Kidney epithelial cell (primary cell): Measurements from ENCODE around the gene AGBL4. TPM values are rescaled to one million over a fixed set of nuclear protein-coding genes. Genes with fewer than 3 reads are reported as not detected.

Source experiments
- DNase-seq: peaks from one replicate; pipeline ENCODE4 v3.0.0-alpha.2; 2010; ENCODE audit warnings: low read depth
- H3K27me3 ChIP-seq: 2 replicates; pipeline ENCODE4 v1.6.0; 2011; ENCODE audit warnings: low read length; ENCODE audit not compliant: control insufficient read depth, insufficient read depth
- H3K36me3 ChIP-seq: 2 replicates; pipeline ENCODE4 v1.5.1; 2011; ENCODE audit warnings: low read length; ENCODE audit not compliant: control insufficient read depth, insufficient read depth
- H3K4me3 ChIP-seq: 2 replicates; pipeline ENCODE4 v1.5.1; 2011; ENCODE audit warnings: low read depth, mild to moderate bottlenecking, control low read depth, low read length
- total RNA-seq: library from RNA; depleted of rRNA; stranded (reverse); fragments of >200 nt; gene quantifications from 2 replicates; pipeline ENCODE4 v1.2.3, GENCODE V29; 2015
- TF ChIP-seq, protein P1 (sequence below): IDR thresholded peaks from 2 replicates; pipeline ENCODE4 v1.5.1; 2011; ENCODE audit warnings: mild to moderate bottlenecking, moderate library complexity, low read length, control low read depth, inconsistent platforms; ENCODE audit not compliant: insufficient read depth, poor library complexity, severe bottlenecking

Gene AGBL4
- total RNA-seq, 1 donor from 2014 or later: not detected

DNA sequence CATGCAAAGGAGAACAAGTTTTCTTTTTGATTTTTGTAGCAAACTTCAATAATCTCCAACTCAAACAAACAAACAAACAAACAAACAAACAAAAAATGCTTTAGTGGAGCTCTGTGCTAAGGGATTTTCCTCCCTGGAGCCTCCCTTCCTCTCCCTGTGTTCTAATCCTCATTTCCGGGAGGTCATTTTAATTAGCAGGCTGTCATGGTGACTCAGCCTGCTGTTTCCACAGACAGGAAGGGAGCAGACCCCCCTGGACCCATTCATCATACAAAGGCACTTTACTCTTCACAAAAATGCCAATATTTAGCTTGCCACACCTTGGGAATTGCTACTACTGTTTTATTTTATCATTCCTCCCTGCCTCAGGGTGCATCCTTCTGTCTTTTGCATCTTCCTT is 1490.8 kb downstream of the AGBL4 start:
- H3K36me3 ChIP-seq: no peaks in the 10 kb centered on the region
- TF ChIP-seq, protein P1, sequence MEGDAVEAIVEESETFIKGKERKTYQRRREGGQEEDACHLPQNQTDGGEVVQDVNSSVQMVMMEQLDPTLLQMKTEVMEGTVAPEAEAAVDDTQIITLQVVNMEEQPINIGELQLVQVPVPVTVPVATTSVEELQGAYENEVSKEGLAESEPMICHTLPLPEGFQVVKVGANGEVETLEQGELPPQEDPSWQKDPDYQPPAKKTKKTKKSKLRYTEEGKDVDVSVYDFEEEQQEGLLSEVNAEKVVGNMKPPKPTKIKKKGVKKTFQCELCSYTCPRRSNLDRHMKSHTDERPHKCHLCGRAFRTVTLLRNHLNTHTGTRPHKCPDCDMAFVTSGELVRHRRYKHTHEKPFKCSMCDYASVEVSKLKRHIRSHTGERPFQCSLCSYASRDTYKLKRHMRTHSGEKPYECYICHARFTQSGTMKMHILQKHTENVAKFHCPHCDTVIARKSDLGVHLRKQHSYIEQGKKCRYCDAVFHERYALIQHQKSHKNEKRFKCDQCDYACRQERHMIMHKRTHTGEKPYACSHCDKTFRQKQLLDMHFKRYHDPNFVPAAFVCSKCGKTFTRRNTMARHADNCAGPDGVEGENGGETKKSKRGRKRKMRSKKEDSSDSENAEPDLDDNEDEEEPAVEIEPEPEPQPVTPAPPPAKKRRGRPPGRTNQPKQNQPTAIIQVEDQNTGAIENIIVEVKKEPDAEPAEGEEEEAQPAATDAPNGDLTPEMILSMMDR: no peak
- H3K27me3 ChIP-seq: no peaks in the 10 kb centered on the region
- DNase-seq: no peak
- H3K4me3 ChIP-seq: no peak overlapping the region

DNA sequence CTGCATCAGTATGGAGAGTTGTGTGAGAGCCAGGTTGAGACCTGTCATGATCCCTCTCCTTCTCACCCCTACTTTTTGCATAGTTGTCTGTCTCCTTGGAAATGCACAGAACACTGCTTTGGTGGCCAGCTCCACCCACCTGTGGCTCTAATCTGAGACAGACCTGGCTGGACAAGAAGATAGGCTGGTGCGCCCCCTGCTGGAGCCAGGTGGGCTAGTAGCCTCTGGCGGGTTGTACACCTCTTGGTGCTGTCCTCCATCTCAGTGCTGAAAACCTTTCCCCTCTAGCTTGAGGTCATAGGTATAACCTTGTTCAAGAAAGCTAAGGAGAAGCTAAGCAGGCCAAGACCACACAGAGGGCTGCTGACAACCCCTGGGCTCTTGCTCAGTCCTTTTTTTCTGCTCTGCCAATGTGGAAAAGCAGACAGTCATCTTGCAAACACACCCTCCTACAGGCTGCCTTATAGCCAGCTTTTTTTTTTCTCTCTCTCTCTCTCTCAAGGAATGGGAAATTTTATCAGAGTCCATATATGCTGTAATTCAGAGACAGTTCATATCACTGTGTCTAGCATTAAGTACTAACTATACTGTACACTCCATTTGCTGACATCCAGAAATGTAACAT is 1492.9 kb downstream of the AGBL4 start:
- Histone ChIP-seq H3K27me3 (no peaks in the 10 kb centered on the region), H3K36me3 (no peaks in the 10 kb centered on the region), H3K4me3 (no peak overlapping the region)
- TF ChIP-seq, protein P1: peak; percentile 93
- DNase-seq: no peak

DNA sequence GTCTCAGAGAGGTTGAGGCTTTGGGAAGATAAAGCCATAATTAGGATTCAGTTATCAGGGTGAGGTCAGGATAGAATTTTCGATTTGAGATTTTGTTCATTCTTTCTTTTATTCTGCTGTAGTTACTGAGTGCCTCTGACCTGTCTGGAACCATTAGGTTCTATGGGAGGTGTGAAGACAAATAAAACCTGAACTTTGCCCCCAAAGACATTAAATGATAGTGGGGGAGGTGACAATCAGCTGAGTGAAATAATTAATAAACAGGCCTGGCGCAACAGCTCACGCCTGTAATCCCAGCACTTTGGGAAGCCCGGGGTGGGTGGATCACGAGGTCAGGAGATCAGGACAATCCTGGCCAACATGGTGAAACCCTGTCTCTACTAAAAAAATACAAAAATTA is 1496.7 kb downstream of the AGBL4 start:
- TF ChIP-seq, protein P1: no peak
- Histone ChIP-seq H3K4me3 (no peak overlapping the region), H3K27me3 (no peaks in the 10 kb centered on the region), H3K36me3 (no peaks in the 10 kb centered on the region)
- DNase-seq: no peak

DNA sequence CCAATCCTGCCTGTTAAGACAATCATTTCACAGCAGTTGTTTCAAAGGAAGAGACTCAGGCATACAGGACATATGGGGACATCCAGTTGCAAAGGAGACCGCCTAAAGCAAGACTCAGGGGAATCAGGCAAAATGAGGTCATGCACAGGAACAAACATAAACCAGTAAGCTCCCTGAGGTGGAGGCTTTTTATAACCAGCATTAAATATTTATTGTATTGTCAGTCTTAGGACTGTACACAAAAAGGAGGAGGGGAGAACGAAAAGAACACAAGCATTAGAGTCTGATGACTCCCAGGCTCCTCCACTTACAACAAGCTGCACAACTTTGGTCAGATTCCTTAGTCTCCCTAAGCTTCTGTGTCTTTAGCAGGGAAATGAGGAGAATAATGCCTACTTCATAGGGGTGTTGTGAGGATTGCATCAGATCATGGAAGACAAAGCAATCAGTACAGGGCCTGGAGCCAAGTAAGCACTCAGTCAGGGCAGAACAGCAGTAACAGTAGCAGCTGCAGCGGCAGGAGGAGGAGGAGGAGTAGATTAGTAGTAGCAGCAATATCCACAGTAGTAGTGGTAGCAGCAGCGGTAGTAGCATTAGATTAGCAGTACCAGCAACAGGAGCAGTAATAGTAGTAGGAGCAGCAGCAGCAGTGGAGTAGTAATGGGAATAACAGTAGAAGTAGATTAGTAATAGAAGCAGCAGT is 1497.6 kb downstream of the AGBL4 start:
- TF ChIP-seq, protein P1: no peak
- no peak for DNase-seq
- no peaks in the 10 kb centered on the region for H3K27me3 ChIP-seq
- no peak overlapping the region for H3K4me3 ChIP-seq
- H3K36me3 ChIP-seq: no peaks in the 10 kb centered on the region

DNA sequence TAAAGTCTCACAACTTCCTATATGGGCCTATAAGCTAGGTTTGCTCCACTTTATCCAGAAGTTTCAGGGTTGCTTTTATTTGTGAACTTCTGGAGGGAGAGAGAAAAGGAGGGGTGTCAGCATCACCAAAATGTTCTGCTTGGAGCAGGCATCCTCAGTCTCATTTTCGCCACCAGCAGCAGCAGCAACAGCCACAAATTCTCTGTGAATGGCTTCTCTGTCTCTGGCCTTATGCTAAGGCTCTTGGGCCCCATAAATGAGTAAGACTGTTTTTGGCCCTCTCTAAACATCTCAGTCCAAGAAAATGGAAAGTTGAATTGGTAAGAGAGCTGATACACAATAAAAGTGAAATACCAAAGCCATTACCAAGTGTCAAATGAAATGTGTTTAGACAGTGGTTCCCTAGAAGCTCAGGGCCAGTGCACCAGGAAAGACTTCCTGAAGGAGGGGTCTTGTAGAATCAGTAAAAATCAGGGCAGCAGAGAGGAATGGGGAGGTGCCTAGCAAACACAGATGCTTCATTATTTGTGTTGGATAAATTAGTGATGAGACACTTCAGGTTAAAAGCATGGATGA is 1498.8 kb downstream of the AGBL4 start:
- Histone ChIP-seq H3K27me3 (no peaks in the 10 kb centered on the region), H3K4me3 (no peak overlapping the region), H3K36me3 (no peaks in the 10 kb centered on the region)
- TF ChIP-seq, protein P1: no peak
- DNase-seq: no peak
